Endothelial cell (in vitro differentiated cells): ENCODE data around the gene NR1H4. TPM values are rescaled to one million over a fixed set of nuclear protein-coding genes. Genes with fewer than 3 reads are reported as not detected.
"Not testable (repeated sequence)": the region's sequence is repeated elsewhere in the genome, so short reads cannot be mapped to it uniquely, and the experiment has no call there.

ENCODE experiments used
- DNase-seq: peaks from one replicate; pipeline ENCODE4 v3.0.0; 2021; ENCODE audit warnings: low spot score
- H3K27ac Mint-ChIP-seq: one replicate; pipeline ENCODE4 v1.8.0; 2021; ENCODE audit warnings: mixed read lengths, inconsistent platforms; ENCODE audit not compliant: unreplicated experiment
- H3K27me3 Mint-ChIP-seq: one replicate; pipeline ENCODE4 v1.8.0; 2021; ENCODE audit warnings: mild to moderate bottlenecking, moderate library complexity, mixed read lengths, inconsistent platforms; ENCODE audit not compliant: unreplicated experiment
- H3K36me3 Mint-ChIP-seq: one replicate; pipeline ENCODE4 v1.8.0; 2021; ENCODE audit warnings: mild to moderate bottlenecking, low read depth, mixed read lengths, inconsistent platforms; ENCODE audit not compliant: unreplicated experiment
- H3K4me1 Mint-ChIP-seq: one replicate; pipeline ENCODE4 v1.8.0; 2021; ENCODE audit warnings: mild to moderate bottlenecking, mixed read lengths, inconsistent platforms; ENCODE audit not compliant: unreplicated experiment
- H3K4me3 Mint-ChIP-seq: one replicate; pipeline ENCODE4 v1.8.0; 2021; ENCODE audit warnings: mild to moderate bottlenecking, mixed read lengths, inconsistent platforms; ENCODE audit not compliant: unreplicated experiment
- H3K9me3 Mint-ChIP-seq: one replicate; pipeline ENCODE4 v1.8.0; 2021; ENCODE audit warnings: mixed read lengths, inconsistent platforms; ENCODE audit not compliant: unreplicated experiment
- CTCF ChIP-seq: fragments of 200-600 bp; sonication (generic); IDR thresholded peaks from one replicate; pipeline ENCODE4 v1.5.0; 2021; ENCODE audit warnings: antibody characterized with exemption; ENCODE audit not compliant: unreplicated experiment
- total RNA-seq: library from RNA; stranded (reverse); fragmentation: NEBNext Ultra II Directional; extraction: Animal tissue kit (Norgen Biotek cat#: 25700); gene quantifications from one replicate; pipeline ENCODE4 v1.2.1, GENCODE V29; 2021; ENCODE audit not compliant: unreplicated experiment

Gene NR1H4
- total RNA-seq, 1 donor from 2014 or later = not detected

DNA sequence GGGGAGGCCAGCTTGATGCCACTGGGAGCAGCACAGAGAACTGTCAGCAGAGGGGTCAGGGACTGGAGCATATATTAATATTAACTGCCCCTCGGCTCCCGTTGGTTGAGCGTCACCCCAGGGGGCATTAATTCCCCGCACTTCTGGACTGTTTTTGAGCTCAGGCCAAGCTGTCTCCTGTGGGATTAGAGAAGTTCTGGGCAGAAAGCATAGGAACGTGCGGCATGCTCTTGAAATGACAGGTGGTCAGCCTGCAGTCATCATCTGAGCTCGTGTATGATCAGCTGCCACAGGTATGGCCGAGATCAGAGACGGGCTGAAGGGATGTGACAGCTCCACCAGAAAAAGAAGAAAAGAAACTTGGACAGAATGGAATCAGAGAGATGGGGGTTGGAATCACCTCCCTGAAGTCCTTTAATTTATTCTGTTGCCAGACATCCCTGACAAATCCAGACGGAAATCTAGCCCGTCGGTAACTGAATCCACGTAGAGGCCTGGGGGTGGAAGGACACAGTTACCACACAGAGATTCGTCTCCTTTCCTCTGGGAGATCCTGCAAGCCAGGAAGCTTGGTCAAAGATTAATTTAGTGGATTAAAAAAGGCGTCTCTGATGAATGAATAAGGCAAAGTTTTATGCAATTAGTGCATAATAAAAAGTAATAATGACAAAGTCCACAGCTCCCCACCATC lies 23.6 kb downstream of the NR1H4 start:
- Mint-ChIP-seq H3K27ac (no peak overlapping the region), H3K4me3 (no peak overlapping the region), H3K27me3 (no peaks in the 10 kb centered on the region), H3K9me3 (no peaks in the 10 kb centered on the region), H3K4me1 (no peaks in the 10 kb centered on the region), H3K36me3 (no peaks in the 10 kb centered on the region)
- TF ChIP-seq CTCF = no peak
- DNase-seq = no peak

GRCh38 chr12:100498141-100498540 lies 24.5 kb downstream of the NR1H4 start:
- no peak overlapping the region for H3K27ac Mint-ChIP-seq
- TF ChIP-seq CTCF = no peak
- no peaks in the 10 kb centered on the region for H3K36me3 Mint-ChIP-seq
- H3K27me3 Mint-ChIP-seq = no peaks in the 10 kb centered on the region
- no peak for DNase-seq
- H3K9me3 Mint-ChIP-seq = no peaks in the 10 kb centered on the region
- H3K4me1 Mint-ChIP-seq = no peaks in the 10 kb centered on the region
- H3K4me3 Mint-ChIP-seq = no peak overlapping the region

DNA sequence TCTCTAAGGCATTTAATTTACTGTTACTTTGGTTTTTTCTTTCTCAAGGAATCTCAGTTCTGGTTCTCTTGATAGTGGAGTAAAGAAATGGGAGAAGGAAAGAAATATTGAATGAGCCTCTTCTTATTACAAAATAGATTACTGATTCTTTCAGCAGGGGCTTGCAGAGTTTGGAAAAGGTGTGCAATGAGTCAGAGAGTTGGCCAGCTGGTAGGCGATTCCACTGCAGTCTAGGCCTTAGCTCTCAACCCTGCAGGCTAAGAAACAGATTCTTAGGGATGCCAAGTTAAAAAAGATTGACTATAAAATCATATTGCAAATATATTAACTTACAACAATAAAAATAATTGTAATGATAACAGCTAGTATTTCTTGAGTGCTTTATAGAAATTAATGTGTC lies 25.8 kb downstream of the NR1H4 start:
- H3K9me3 Mint-ChIP-seq = no peaks in the 10 kb centered on the region
- no peak overlapping the region for H3K4me3 Mint-ChIP-seq
- no peaks in the 10 kb centered on the region for H3K36me3 Mint-ChIP-seq
- no peaks in the 10 kb centered on the region for H3K4me1 Mint-ChIP-seq
- no peaks in the 10 kb centered on the region for H3K27me3 Mint-ChIP-seq
- DNase-seq = no peak
- no peak overlapping the region for H3K27ac Mint-ChIP-seq
- TF ChIP-seq CTCF = no peak

DNA sequence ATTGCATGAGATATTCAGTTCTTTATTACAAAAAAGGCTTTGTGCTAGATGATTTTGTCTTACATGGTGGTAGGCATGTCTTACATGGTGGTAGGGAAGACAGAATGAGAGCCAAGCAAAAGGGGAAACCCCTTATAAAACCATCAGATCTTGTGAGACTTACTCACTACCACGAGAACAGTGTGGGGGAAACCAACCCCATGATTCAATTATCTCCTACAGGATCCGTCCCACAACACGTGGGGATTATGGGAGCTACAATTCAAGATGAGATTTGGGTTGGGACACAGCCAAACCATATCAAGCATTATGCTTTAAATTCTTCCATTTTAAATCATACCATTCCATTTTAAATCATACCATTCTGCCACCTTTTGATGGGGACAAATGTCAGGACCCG lies 29.1 kb downstream of the NR1H4 start:
- not testable (repeated sequence) for H3K36me3 Mint-ChIP-seq, H3K4me1 Mint-ChIP-seq, H3K27ac Mint-ChIP-seq, H3K9me3 Mint-ChIP-seq, H3K27me3 Mint-ChIP-seq, DNase-seq, H3K4me3 Mint-ChIP-seq

DNA sequence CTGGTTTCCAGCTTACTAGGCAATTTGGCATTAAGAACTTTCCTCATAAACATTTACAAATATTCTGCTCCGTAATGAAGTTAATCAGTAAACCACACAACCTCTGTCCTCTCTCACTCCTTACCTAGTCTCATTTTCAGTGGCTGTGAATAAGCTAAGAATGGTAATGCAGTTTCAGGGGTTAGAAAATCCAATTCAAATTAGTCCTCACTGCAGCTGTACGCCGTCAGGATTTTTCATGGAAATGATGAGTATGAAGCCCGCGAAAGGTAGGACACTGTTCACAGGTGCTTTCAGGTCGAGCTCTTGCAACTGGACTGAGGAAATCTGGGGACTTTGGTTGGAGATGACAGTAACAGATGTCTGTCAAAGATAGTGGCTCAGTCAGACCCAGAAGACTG lies 29.6 kb downstream of the NR1H4 start:
- Mint-ChIP-seq H3K36me3 (no peaks in the 10 kb centered on the region), H3K4me3 (no peak overlapping the region), H3K27me3 (no peaks in the 10 kb centered on the region), H3K4me1 (no peaks in the 10 kb centered on the region), H3K27ac (no peak overlapping the region), H3K9me3 (no peaks in the 10 kb centered on the region)
- DNase-seq = no peak
- no peak for TF ChIP-seq CTCF
